Hepatocyte (in vitro differentiated cells): ENCODE data around the gene GPC2. TPM values are rescaled to one million over a fixed set of nuclear protein-coding genes. Genes with fewer than 3 reads are reported as not detected.
"Not testable (repeated sequence)": the region's sequence is repeated elsewhere in the genome, so short reads cannot be mapped to it uniquely, and the experiment has no call there.

Experiments used
- DNase-seq: peaks from one replicate; pipeline ENCODE4 v3.0.0-alpha.2; 2016; ENCODE audit warnings: low spot score
- H2AFZ ChIP-seq: fragments of 200-600 bp; sonication (generic); 2 replicates; pipeline ENCODE4 v1.6.0; 2016; ENCODE audit warnings: antibody characterized with exemption, mild to moderate bottlenecking
- H3K27ac ChIP-seq: fragments of 200-600 bp; sonication (generic); 2 replicates; pipeline ENCODE4 v1.5.1; 2016; ENCODE audit warnings: mild to moderate bottlenecking
- H3K27me3 ChIP-seq: fragments of 200-600 bp; sonication (generic); 2 replicates; pipeline ENCODE4 v1.6.1; 2016
- H3K36me3 ChIP-seq: fragments of 200-600 bp; sonication (generic); replicated peaks from 2 replicates; pipeline ENCODE4 v1.5.1; 2016; ENCODE audit warnings: low read depth; ENCODE audit not compliant: insufficient read depth
- H3K4me1 ChIP-seq: fragments of 200-600 bp; sonication (generic); 2 replicates; pipeline ENCODE4 v1.5.1; 2016; ENCODE audit warnings: mild to moderate bottlenecking, moderate library complexity; ENCODE audit not compliant: insufficient read depth
- H3K4me2 ChIP-seq: fragments of 200-600 bp; sonication (generic); 2 replicates; pipeline ENCODE4 v1.6.0; 2016
- H3K4me3 ChIP-seq: fragments of 200-600 bp; sonication (generic); 2 replicates; pipeline ENCODE4 v1.5.1; 2016; ENCODE audit warnings: mild to moderate bottlenecking
- H3K79me2 ChIP-seq: fragments of 200-600 bp; sonication (generic); 2 replicates; pipeline ENCODE4 v1.6.0; 2017; ENCODE audit warnings: mild to moderate bottlenecking
- H3K9me2 ChIP-seq: fragments of 200-600 bp; sonication (generic); replicated peaks from 2 replicates; pipeline ENCODE4 v1.6.0; 2017; ENCODE audit warnings: mild to moderate bottlenecking; ENCODE audit not compliant: insufficient read depth
- H3K9me3 ChIP-seq: fragments of 200-600 bp; sonication (generic); 2 replicates; pipeline ENCODE4 v1.5.1; 2016; ENCODE audit warnings: low read depth, mild to moderate bottlenecking
- H4K20me1 ChIP-seq: fragments of 200-600 bp; sonication (generic); 2 replicates; pipeline ENCODE4 v1.6.0; 2016; ENCODE audit warnings: mild to moderate bottlenecking; ENCODE audit not compliant: insufficient read depth, poor library complexity, severe bottlenecking
- CTCF ChIP-seq: fragments of 200-600 bp; sonication (generic); IDR thresholded peaks from 2 replicates; pipeline ENCODE4 v1.5.1; 2016; ENCODE audit warnings: antibody characterized with exemption, mild to moderate bottlenecking; ENCODE audit not compliant: poor library complexity
- EZH2 ChIP-seq: fragments of 200-600 bp; sonication (generic); IDR thresholded peaks from 2 replicates; pipeline ENCODE4 v1.6.1; 2016; ENCODE audit warnings: antibody characterized with exemption, mild to moderate bottlenecking, borderline replicate concordance
- EZH2phosphoT487 ChIP-seq: fragments of 200-600 bp; sonication (generic); IDR thresholded peaks from one replicate; pipeline ENCODE4 v1.6.1; 2018; ENCODE audit warnings: antibody characterized with exemption, mild to moderate bottlenecking, low read depth, moderate library complexity; ENCODE audit not compliant: unreplicated experiment, severe bottlenecking
- WGBS: methylation state at CpG from one replicate; pipeline ENCODE4 v1.1.6; 2016; ENCODE audit warnings: low lambda C conversion rate; ENCODE audit errors: missing lambda C conversion rate; 5-methylcytosine and 5-hydroxymethylcytosine counted together
- polyA plus RNA-seq: library from polyadenylated mRNA; unstranded; fragments of >200 nt; fragmentation: Nextera tagmentation; extraction: Ambion mirVana; gene quantifications from 2 replicates; pipeline ENCODE4 v1.2.1, GENCODE V29; 2016
- total RNA-seq: library from RNA; depleted of rRNA; stranded (reverse); fragments of >200 nt; gene quantifications from 2 replicates; pipeline ENCODE4 v1.2.3, GENCODE V29; 2014

GPC2 gene
- total and polyA plus RNA-seq, 2 experiments from 2014 or later: 2.0 to 3.2 TPM

DNA sequence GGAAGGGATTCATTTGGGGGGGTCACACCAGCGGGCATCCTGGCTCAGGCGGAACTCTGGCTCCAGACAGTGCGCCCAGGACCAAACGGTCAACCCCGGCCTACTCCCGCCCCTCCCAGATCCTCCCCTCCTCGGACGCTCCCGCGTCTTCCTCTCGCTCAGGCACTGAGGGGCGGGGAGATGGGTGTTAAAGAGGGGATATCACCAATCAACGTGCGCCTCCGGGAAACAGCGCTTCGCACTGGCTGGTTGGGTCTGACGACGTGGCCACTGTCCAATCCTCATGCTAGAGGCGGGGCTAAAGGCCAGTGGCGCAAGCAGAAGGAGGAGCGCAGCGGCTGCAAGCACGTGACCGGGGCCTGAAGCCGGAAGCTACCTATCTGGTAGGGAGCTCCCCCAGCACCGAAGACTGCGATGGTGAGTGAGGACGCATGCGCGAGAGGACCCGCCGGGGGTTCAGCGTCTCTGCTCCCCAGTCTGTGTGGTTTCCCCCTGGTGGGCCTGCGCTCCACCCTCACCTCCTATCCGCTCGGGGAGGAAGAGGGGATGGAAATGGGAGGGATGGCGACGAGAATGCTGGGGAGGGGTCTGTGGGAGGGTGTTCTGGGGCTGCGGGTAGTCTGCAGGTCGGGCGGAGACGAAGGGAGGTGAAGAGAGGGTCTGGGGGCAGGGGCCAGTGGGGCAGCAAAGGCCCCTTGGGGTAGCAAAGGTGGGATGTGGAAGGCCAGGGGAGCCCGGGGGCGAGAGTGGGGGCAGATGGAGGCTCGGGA is 28.4 kb downstream of the GPC2 start, which contains the start of gene LAMTOR4:
Gene LAMTOR4, plus strand, starts transcription at position 360 of the 770 bp plus-strand sequence. Its CDS starts 55 bp downstream, at position 415.
- Histone ChIP-seq H3K9me2 (no peaks in the 10 kb centered on the region), H3K4me1 (peaks cover 4% of the 10 kb centered on the region), H3K27me3 (no peaks in the 10 kb centered on the region), H3K79me2 (peaks cover 37% of the 10 kb centered on the region), H3K4me3 (peak within 1 kb of the TSS; percentile 46), H4K20me1 (no peaks in the 10 kb centered on the region), H3K4me2 (peak within 1 kb of the TSS; percentile 97), H3K27ac (peak within 1 kb of the TSS; percentile 60), H3K9me3 (no peaks in the 10 kb centered on the region), H2AFZ (peak within 1 kb of the TSS; percentile 50), H3K36me3 (no peaks in the 10 kb centered on the region)
- TF ChIP-seq CTCF (no peak), EZH2phosphoT487 (no peak), EZH2 (no peak)
- WGBS: 1% methylated on average over 38 of the region's 46 CpGs
- peak; percentile 99 for DNase-seq

- no peaks in the 10 kb centered on the region for H4K20me1 ChIP-seq
- H3K36me3 ChIP-seq: no peaks in the 10 kb centered on the region
- no peaks in the 10 kb centered on the region for H3K9me2 ChIP-seq
- peak overlapping the region; percentile 72 for H3K4me2 ChIP-seq
- H3K4me3 ChIP-seq: no peak overlapping the region
- 50% methylated on average over 14 of the region's 14 CpGs for WGBS
- peak overlapping the region; percentile 42 for H2AFZ ChIP-seq
- H3K27me3 ChIP-seq: no peaks in the 10 kb centered on the region
- H3K9me3 ChIP-seq: no peaks in the 10 kb centered on the region
- no peak for DNase-seq
- no peak for TF ChIP-seq CTCF
- TF ChIP-seq EZH2: no peak
- no peak for TF ChIP-seq EZH2phosphoT487
- H3K79me2 ChIP-seq: peaks cover 37% of the 10 kb centered on the region
- peak overlapping the region; percentile 50 for H3K27ac ChIP-seq
- peaks cover 2% of the 10 kb centered on the region for H3K4me1 ChIP-seq
Observed at GRCh38 chr7:100148225-100148558, 29.0 kb downstream of the GPC2 start.

GRCh38 chr7:100147278-100147677 is 29.9 kb downstream of the GPC2 start:
- Histone ChIP-seq H3K27me3 (no peaks in the 10 kb centered on the region), H3K27ac (no peak overlapping the region)
- WGBS: 95% methylated on average over 2 of the region's 2 CpGs

GRCh38 chr7:100146350-100146749 is 30.8 kb downstream of the GPC2 start:
- DNase-seq, H3K36me3 ChIP-seq, H3K4me3 ChIP-seq, H4K20me1 ChIP-seq, H3K9me3 ChIP-seq, H3K4me1 ChIP-seq, H3K27me3 ChIP-seq, H3K9me2 ChIP-seq, H2AFZ ChIP-seq, H3K4me2 ChIP-seq, H3K27ac ChIP-seq: not testable (repeated sequence)
- H3K79me2 ChIP-seq: peaks cover 25% of the 10 kb centered on the region
- 93% methylated on average over 4 of the region's 4 CpGs for WGBS

More at GRCh38 chr7:100147278-100147677, 29.9 kb downstream of the GPC2 start:
- TF ChIP-seq CTCF (no peak), EZH2 (no peak), EZH2phosphoT487 (no peak)
- H3K4me3 ChIP-seq: no peak overlapping the region
- no peaks in the 10 kb centered on the region for H3K9me2 ChIP-seq
- no peaks in the 10 kb centered on the region for H3K4me1 ChIP-seq
- H3K36me3 ChIP-seq: no peaks in the 10 kb centered on the region
- H3K79me2 ChIP-seq: peaks cover 33% of the 10 kb centered on the region
- H3K4me2 ChIP-seq: no peak overlapping the region
- no peaks in the 10 kb centered on the region for H4K20me1 ChIP-seq
- no peak overlapping the region for H2AFZ ChIP-seq
- H3K9me3 ChIP-seq: no peaks in the 10 kb centered on the region
- DNase-seq: no peak
